Stimulated activated CD8-positive, alpha-beta memory T cell treated with anti-CD3 and anti-CD28 coated beads, Interleukin-7, amount 100 ng/mL, for 48 hours (primary cell): ENCODE results near the gene PTPRB.
"Not testable (repeated sequence)": the region's sequence is repeated elsewhere in the genome, so short reads cannot be mapped to it uniquely, and the experiment has no call there.

ENCODE experiments used
- DNase-seq, 2 donors: peaks; one replicate each; pipeline ENCODE4 v3.0.0-alpha.2; 2020; ENCODE audit warnings: low read depth in 1 of 2; ENCODE audit errors: extremely low read depth in 1 of 2

Gene PTPRB

DNA sequence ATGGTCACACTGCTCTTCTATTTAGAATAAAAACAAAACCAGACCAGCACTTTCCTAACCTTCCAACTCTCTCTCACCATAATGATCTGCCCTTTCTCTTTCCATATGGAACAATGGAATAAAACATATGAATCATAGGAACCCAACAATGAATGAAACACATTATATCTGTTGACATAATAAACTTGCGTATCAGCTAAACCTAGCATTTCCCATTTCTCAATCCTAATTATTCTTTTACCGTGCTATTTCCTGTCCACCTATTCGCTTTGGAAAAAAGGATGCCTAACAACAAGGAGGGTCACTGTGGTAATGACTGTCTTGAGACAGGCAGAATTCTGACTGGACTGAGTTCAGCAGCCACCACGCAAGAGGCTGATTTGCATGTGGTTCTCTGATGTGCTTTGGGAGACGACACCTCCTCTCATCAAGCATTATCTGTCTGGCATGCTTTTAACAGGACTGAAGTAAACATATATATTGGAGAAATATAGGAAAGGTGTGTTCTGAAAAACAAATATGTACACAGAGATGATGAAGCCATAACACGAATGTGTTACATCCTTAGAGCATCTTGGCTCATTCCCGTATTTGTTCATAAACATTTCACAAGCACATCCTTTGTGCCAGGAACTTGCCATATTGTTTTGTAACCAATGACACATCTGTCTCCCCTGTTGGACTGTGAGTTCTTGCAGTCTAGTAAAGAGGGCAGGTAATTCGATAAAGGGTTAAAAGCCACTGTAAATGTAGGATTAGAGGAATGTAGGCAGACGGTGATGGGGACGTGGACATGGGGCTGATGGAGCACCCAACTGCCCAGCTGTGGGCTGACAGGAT lies 87.7 kb downstream of the PTPRB start:
- no peak for DNase-seq

DNA sequence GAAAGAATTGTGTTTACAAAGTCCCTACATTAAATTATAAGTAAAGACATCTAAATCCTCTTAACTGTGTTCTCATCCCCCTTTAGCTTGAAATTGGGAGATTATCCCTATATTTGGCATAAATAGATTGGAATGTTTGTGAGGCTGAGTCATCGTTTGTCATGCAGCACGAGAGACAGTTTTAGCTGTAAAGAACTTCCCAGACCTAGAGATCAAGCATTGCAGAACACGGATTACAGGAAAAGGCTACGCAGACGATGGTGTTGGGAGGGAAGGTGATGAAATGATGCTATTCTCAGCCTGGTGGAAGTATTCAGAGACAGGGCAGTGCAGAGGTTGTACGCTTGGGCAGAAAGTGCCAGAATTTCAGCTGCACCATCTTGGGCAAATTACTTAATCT lies 93.8 kb downstream of the PTPRB start:
- DNase-seq: no peak

DNA sequence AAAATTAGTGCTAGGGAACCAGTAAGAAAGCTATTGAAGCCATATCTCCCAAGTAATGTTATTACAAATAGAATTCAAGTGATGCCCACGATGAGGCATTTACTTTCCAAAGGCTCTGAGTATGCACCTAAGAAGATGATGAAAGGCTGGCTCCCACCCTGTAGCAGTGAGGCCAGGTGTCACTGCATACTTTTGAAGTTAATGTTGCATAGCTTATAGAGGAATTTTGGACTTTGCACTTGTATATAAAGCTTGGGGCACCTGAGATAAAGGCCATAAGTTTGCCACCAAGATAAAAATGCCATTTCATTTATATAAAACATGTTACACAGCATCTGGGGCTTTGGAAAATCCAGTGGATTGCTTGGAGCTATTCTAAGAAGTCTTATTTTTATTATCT lies 96.2 kb downstream of the PTPRB start:
- no peak for DNase-seq

DNA sequence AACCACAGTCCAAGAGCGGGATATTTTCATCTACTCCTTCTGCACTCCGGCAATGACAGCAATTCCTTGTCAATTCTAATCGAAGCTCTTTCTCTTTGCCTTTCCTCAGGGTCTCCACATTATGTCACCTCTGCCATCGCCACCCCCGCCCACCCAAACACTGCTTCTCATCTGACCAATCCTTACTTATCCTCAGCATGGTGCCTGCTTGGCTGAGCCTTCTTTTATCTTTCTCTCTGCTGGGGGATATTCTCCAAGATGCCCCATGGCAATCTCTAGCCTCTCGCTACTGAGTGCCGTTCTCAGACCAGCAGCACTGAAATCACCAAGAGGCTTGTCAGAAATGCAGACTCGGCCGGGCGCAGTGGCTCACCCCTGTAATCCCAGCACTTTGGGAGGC lies 100.6 kb downstream of the PTPRB start:
- DNase-seq: no peak

- DNase-seq: no peak
These were observed 101.3 kb downstream of the PTPRB start for GRCh38 chr12:70535896-70536374.

GRCh38 chr12:70534466-70534865 lies 102.8 kb downstream of the PTPRB start:
- DNase-seq: no peak

- no peak for DNase-seq
These were observed 107.6 kb downstream of the PTPRB start for GRCh38 chr12:70529647-70530046.

DNA sequence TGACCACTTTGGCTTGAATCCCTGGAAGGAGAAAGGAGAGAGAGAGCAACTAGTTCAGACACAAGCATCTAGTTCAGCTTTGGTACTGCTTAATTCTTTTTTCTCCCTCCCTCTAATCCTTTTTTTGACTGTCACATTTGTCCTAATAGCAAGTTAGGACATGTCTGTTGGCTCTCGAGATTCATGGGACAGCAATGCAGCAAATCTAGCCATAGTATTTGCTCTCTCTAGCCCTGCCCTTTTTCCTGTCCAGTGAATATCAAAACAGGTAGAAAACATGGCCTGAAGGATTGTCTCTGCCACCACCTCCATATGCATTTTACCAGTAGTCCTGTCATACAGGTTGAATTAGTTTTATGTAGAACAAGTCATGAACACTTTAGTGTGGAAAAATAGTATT lies 116.4 kb downstream of the PTPRB start:
- no peak for DNase-seq

- no peak for DNase-seq
These were observed 123.8 kb downstream of the PTPRB start for GRCh38 chr12:70513426-70513825.

DNA sequence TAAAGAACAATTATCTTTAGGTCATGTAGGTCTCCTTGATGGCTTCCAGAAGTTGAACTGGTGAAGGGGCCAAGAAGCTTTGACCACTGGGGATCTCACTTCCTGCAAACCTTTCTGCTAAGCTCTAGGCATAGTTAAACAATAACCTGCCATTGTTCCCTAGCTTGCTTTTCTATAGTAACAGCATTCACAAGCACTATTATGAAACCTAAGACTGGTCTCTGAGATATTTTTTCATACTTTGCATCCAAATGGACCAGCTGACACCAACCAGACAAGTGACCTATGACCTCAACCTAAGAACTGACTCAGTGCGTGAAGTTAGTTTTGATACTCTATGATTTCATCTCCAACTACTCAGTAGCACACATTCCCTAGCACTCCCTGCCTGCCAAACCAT lies 129.1 kb downstream of the PTPRB start:
- DNase-seq: no peak

- DNase-seq: no peak
These were observed 129.8 kb downstream of the PTPRB start for GRCh38 chr12:70507442-70507841.

GRCh38 chr12:70497508-70497907 lies 139.7 kb downstream of the PTPRB start:
- no peak for DNase-seq

- DNase-seq: not testable (repeated sequence)
These were observed 144.3 kb downstream of the PTPRB start for GRCh38 chr12:70492904-70493303.

DNA sequence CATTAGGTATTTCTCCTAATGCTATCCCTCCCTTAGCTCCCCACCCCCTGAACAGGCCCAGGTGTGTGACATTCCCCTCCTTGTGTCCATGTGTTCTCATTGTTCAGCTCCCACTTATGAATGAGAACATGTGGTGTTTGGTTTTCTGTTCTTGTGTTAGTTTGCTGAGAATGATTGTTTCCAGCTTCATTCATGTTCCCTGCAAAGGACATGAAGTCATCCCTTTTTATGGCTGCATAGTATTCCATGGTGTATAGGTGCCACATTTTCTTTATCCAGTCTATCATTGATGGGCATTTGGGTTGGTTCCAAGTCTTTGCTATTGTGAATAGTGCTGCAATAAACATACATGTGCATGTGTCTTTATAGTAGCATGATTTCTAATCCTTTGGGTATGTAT lies 146.3 kb downstream of the PTPRB start:
- not testable (repeated sequence) for DNase-seq

DNA sequence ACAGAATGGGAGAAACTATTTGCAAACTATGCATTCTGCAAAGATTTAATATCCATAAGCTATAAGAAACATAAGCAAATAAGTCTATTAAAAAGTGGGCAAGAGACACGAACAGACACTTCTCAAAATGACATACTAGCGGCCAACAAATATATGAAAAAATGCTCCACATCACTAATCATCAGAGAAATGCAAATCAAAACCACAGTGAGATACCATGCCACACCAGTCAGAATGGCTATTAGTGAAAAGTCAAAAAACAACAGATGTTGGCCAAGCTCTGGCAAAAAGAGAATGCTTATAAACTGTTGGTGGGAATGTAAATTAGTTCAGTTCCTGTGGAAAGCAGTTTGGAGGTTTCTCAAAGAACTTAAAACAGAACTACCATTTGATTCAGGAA lies 149.8 kb downstream of the PTPRB start:
- DNase-seq: no peak

DNA sequence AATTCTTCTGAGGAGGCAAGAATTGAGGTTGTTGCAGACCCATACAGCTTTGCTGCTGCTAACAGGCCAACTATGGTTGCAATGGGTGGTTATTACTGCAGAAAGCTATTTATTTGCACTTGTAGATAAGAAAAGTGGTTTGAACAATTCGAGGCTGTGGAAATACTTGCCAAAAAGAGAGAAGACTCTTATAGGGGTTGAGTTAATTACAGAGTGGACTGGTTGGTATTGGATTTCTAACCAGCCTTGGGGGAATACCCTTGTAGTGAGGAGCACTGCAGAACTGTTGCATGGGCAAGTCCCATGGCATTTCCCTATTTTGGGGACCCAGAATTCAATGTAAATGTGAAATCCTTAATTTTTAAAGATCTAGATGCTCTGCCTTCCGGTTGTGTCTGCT lies 150.6 kb downstream of the PTPRB start:
- no peak for DNase-seq

GRCh38 chr12:70485704-70486103 lies 151.5 kb downstream of the PTPRB start:
- DNase-seq: no peak

- DNase-seq: no peak
These were observed 152.8 kb downstream of the PTPRB start for GRCh38 chr12:70484464-70484863.

- no peak for DNase-seq
These were observed 154.5 kb downstream of the PTPRB start for GRCh38 chr12:70482764-70483163.

DNA sequence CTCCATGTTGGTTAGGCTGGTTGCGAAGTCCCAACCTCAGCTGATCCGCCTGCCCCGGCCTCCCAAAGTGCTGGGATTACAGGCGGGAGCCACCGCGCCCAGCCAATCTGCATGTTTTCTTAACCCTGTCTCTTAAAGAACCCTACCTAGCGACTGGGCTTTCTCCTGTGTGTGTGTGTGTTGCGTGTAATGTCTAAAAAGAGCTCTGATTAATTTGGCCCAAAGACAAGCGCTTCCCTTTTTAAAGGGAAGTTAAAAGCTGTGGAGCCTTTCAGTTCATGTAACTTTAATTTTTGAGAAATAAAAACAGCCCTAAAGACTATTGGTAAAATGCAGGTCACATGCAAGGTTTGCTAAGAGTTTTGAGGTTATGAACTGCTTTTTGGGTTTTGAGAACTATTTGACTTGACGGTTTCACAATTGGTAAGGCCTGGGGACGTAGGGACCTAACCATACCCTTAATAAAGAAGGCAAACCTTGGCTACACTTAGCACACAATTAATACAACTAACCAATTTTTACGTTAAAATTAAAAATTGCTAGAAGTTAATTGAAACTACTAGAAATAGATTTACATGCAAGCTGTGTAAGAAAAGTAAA lies 167.9 kb downstream of the PTPRB start:
- no peak for DNase-seq

GRCh38 chr12:70468741-70469140 lies 168.5 kb downstream of the PTPRB start:
- DNase-seq: no peak

- no peak for DNase-seq
These were observed 169.1 kb downstream of the PTPRB start for GRCh38 chr12:70467918-70468733.
